AG10803 (cell line): Measurements from ENCODE around the gene ARHGAP15.

ENCODE experiments used
- DNase-seq: peaks from one replicate; pipeline ENCODE4 v3.0.0; 2010; ENCODE audit warnings: low read depth
- H3K4me3 ChIP-seq: 2 replicates; pipeline ENCODE4 v1.5.1; 2011; ENCODE audit warnings: mild to moderate bottlenecking, low read length, control low read depth
- TF ChIP-seq, protein P1 (sequence below): conservative IDR thresholded peaks from 2 replicates; pipeline ENCODE4 v1.5.1; 2011; ENCODE audit warnings: mild to moderate bottlenecking, low read length, control low read depth, inconsistent platforms

ARHGAP15 gene

DNA sequence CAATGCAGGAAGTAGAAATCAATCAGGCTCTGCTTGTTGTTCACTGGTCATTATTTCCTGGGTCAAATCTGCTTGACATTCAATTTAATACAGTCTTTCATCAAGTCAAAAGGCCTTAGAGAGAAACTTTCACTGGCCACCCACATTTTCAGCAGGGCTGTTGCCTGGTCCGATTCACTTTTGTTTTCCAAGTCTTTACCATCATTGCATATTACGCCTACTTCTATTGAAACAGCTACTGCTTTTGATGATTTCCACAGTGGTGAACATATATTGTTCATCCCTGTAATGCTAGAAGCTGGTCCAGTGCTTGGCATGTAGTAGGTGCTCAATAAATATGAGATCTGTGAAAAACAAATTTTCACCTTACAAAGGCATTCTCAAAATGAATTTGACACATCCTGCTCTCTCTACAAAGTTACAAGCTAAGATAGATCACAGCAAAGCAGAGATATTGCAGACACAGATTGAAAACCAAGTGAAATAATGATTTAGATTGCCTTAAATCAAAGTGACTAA lies 600.1 kb downstream of the ARHGAP15 start:
- TF ChIP-seq, protein P1, sequence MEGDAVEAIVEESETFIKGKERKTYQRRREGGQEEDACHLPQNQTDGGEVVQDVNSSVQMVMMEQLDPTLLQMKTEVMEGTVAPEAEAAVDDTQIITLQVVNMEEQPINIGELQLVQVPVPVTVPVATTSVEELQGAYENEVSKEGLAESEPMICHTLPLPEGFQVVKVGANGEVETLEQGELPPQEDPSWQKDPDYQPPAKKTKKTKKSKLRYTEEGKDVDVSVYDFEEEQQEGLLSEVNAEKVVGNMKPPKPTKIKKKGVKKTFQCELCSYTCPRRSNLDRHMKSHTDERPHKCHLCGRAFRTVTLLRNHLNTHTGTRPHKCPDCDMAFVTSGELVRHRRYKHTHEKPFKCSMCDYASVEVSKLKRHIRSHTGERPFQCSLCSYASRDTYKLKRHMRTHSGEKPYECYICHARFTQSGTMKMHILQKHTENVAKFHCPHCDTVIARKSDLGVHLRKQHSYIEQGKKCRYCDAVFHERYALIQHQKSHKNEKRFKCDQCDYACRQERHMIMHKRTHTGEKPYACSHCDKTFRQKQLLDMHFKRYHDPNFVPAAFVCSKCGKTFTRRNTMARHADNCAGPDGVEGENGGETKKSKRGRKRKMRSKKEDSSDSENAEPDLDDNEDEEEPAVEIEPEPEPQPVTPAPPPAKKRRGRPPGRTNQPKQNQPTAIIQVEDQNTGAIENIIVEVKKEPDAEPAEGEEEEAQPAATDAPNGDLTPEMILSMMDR: no peak
- DNase-seq: no peak
- H3K4me3 ChIP-seq: no peak overlapping the region

DNA sequence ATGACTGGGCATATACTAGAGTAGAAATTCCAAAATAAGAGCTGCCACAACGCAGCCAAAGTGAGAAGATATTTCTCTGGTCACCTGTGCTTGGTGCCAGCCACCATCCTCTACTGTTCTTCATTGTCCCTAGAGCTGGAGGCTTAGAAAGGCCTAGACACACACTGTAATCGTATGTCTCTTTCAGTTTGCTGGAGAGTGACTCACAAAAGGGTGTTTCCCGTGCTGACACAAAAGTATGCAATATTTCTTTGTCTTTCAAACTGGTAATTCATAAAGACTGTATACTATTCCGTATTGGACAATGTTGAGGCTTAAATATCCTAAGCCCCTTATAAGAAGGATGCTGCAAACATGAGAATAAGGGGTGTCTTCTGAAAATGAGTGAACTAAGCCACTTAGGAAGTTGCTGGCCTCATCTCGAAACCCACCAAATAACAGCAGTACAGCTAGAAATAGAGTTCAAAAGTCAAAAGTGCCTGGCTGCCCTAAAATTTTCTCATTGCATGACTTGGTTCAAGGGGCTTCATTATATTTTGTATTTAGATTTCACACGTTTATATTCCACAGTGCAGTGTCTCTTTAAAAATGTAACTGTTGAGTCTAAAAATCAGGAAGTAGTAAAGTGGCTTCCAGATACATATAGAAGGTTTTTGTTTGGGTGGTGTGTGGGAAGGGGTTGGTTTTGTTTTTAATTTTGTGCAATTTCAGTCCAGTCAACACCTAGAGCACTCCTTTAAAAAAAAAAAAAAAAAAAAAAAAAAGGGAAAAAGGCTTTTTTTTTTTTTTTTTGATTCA lies 601.1 kb downstream of the ARHGAP15 start:
- TF ChIP-seq, protein P1: no peak
- H3K4me3 ChIP-seq: no peak overlapping the region
- peak; percentile 47 for DNase-seq

DNA sequence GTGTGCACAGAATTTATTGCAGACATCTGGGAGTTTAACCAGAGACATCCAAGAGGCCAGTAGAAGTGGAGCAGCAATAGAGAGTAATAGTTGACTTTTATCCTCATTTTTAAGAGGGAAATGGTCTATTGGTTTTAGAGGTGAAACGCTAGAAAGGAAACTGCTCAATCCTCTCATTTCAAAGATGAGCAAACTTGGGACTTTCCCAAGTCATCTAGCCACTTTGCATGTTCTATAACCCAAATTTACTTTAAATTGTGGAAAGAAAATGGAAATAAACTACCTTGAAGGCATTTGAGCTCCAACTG lies 601.7 kb downstream of the ARHGAP15 start:
- H3K4me3 ChIP-seq: no peak overlapping the region
- TF ChIP-seq, protein P1: no peak
- DNase-seq: peak; percentile 42

DNA sequence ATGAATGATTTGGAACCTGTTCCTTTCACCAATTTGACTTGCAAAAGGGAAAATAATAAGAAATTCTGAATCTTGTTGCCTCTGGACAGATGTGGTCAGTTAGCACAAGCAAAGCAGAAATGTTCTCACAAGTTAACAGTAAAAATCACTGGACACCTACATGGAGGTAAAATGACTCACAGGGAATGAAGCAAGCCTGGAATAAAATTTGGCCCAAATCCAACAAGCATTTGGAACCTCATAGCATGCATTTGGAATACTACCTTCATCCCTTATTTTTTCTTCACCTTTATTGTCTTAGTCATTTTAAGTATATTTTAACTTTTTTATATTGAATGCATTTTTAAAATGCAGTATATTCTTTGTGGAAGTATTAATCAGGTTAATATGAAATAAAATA lies 602.9 kb downstream of the ARHGAP15 start:
- TF ChIP-seq, protein P1: no peak
- DNase-seq: no peak
- no peak overlapping the region for H3K4me3 ChIP-seq

GRCh38 chr2:143732871-143733270 lies 603.7 kb downstream of the ARHGAP15 start:
- no peak overlapping the region for H3K4me3 ChIP-seq
- DNase-seq: no peak
- TF ChIP-seq, protein P1: no peak

- DNase-seq: no peak
- no peak overlapping the region for H3K4me3 ChIP-seq
- TF ChIP-seq, protein P1: no peak
Measured at GRCh38 chr2:143734507-143734906, 605.3 kb downstream of the ARHGAP15 start.

DNA sequence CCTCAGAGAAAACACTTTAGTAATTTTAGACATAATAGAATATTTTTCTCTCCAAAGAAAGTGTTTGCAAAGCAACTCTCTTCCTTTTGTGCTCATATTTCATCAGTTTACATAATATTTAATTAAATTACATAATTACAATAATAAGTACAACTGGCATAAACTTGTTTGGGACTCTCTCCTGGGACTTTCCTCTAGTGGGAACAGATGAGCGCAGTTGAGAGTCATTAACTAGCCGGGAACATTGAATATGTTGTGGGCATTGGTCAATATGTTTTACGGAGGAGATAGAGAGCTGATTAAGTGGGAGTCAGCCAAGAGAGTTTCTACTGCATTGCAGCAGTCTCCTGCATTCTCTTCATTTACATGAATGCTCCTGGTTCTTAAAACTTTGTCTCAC lies 607.7 kb downstream of the ARHGAP15 start:
- DNase-seq: no peak
- no peak overlapping the region for H3K4me3 ChIP-seq
- TF ChIP-seq, protein P1: no peak
